ENCODE measurements around the gene TNIP1. TPM values are rescaled to one million over a fixed set of nuclear protein-coding genes. Genes with fewer than 3 reads are reported as not detected.

The TNIP1 gene
- total and polyA plus RNA-seq, 5 donors from 2014 or later, result 46.9 to 259 (median 61.4) TPM

DNA sequence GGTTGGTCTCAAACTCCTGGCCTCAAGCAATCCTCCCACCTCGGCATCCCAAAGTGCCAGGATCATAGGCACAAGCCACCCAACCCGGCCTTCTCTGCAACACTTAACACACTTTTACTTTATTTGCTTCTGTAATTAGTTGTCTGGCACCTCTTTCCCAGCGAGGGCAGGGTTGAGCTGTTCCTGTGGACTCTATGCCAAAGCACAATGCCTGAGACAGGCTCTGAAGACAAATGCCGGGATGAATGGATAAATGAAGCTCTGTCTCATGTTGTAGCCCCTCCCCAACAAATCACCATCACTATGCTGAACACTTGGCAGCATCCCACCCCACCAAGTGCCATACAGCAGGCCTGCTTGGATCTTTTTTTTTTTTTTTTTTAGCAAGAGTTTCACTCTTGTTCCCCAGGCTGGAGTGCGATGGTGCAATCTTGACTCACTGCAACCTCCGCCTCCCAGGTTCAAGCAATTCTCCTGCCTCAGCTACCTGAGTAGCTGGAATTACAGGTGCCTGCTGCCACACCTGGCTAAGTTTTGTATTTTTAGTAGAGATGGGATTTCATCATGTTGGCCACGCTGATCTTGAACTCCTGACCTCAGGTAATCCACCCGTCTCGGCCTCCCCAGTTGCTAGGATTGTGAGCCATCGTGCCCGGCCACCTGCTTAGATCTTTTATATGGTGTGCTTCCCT is 39.1 kb downstream of the TNIP1 start:
- Mint-ChIP-seq H3K4me1 (peaks cover 0 to 5% (median 2%) of the 10 kb centered on the region in 4 donors), H3K27me3 (no peaks in the 10 kb centered on the region), H3K9me3 (no peaks in the 10 kb centered on the region), H3K27ac (no peak overlapping the region), H3K4me3 (no peak overlapping the region), H3K36me3 (peaks cover 50% of the 10 kb centered on the region)
- ATAC-seq (ENCODE audit: low read depth in 2 of 2) (no peak), DNase-seq (no peak)
- peaks cover 99% of the 10 kb centered on the region for H3K36me3 ChIP-seq (ENCODE audit: control insufficient read depth, insufficient read depth, low read length)
- H3K9me3 ChIP-seq (ENCODE audit: control insufficient read depth in 2 of 2, low read length in 2 of 2), result no peaks in the 10 kb centered on the region
- H3K27ac ChIP-seq (ENCODE audit: insufficient read depth, low read length, poor library complexity, severe bottlenecking), result no peak overlapping the region
- H3K27me3 ChIP-seq (ENCODE audit: control insufficient read depth, insufficient read depth, low read length), result no peaks in the 10 kb centered on the region
- no peak overlapping the region for H3K4me3 ChIP-seq (ENCODE audit: low read depth, low read length)
- no peaks in the 10 kb centered on the region for H3K4me1 ChIP-seq (ENCODE audit: control insufficient read depth, insufficient read depth, low read length, poor library complexity, severe bottlenecking)

GRCh38 chr5:151040211-151040747 is 40.6 kb downstream of the TNIP1 start:
- H3K9me3 Mint-ChIP-seq, result no peaks in the 10 kb centered on the region
- DNase-seq (no peak), ATAC-seq (ENCODE audit: low read depth in 2 of 2) (no peak)
- no peak overlapping the region for H3K4me3 Mint-ChIP-seq
- Histone ChIP-seq H3K4me3 (ENCODE audit: low read depth, low read length) (no peak overlapping the region), H3K4me1 (ENCODE audit: control insufficient read depth, insufficient read depth, low read length, poor library complexity, severe bottlenecking) (no peaks in the 10 kb centered on the region), H3K27ac (ENCODE audit: insufficient read depth, low read length, poor library complexity, severe bottlenecking) (no peak overlapping the region), H3K9me3 (ENCODE audit: control insufficient read depth in 2 of 2, low read length in 2 of 2) (no peaks in the 10 kb centered on the region), H3K27me3 (ENCODE audit: control insufficient read depth, insufficient read depth, low read length) (no peaks in the 10 kb centered on the region), H3K36me3 (ENCODE audit: control insufficient read depth, insufficient read depth, low read length) (peaks cover 99% of the 10 kb centered on the region)
- H3K36me3 Mint-ChIP-seq, result peaks cover 49% of the 10 kb centered on the region
- H3K27ac Mint-ChIP-seq, result no peak overlapping the region
- no peaks in the 10 kb centered on the region for H3K27me3 Mint-ChIP-seq
- peaks cover 0 to 5% (median 0%) of the 10 kb centered on the region in 4 donors for H3K4me1 Mint-ChIP-seq

DNA sequence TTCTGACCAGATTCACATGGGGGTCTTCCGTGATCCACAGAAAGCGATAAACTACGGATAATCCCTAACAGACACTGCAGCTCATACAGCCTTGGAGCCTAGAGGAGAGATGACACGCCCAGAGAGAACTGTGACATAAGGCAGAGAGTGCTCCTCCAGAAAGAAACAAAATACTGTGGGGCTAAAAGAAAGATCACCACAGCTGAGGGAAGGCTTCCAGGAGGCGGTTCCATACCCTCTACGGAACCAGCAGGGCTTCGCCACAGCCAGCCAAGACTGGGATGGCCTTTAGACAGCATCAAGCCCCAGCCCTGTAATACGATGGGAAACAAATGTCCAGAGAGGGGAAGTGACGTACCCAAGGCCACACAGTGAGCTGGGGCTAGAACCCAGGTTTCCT is 41.2 kb downstream of the TNIP1 start:
- ATAC-seq (ENCODE audit: low read depth in 2 of 2) (no peak), DNase-seq (no peak)
- H3K4me1 Mint-ChIP-seq, result peaks cover 0 to 5% (median 0%) of the 10 kb centered on the region in 4 donors
- no peaks in the 10 kb centered on the region for H3K4me1 ChIP-seq (ENCODE audit: control insufficient read depth, insufficient read depth, low read length, poor library complexity, severe bottlenecking)
- H3K36me3 ChIP-seq (ENCODE audit: control insufficient read depth, insufficient read depth, low read length), result peaks cover 99% of the 10 kb centered on the region
- no peak overlapping the region for H3K4me3 ChIP-seq (ENCODE audit: low read depth, low read length)
- H3K36me3 Mint-ChIP-seq, result peaks cover 48% of the 10 kb centered on the region
- no peaks in the 10 kb centered on the region for H3K9me3 Mint-ChIP-seq
- H3K27me3 ChIP-seq (ENCODE audit: control insufficient read depth, insufficient read depth, low read length), result no peaks in the 10 kb centered on the region
- no peaks in the 10 kb centered on the region for H3K27me3 Mint-ChIP-seq
- H3K4me3 Mint-ChIP-seq, result no peak overlapping the region
- no peaks in the 10 kb centered on the region for H3K9me3 ChIP-seq (ENCODE audit: control insufficient read depth in 2 of 2, low read length in 2 of 2)
- no peak overlapping the region for H3K27ac ChIP-seq (ENCODE audit: insufficient read depth, low read length, poor library complexity, severe bottlenecking)
- H3K27ac Mint-ChIP-seq, result no peak overlapping the region

DNA sequence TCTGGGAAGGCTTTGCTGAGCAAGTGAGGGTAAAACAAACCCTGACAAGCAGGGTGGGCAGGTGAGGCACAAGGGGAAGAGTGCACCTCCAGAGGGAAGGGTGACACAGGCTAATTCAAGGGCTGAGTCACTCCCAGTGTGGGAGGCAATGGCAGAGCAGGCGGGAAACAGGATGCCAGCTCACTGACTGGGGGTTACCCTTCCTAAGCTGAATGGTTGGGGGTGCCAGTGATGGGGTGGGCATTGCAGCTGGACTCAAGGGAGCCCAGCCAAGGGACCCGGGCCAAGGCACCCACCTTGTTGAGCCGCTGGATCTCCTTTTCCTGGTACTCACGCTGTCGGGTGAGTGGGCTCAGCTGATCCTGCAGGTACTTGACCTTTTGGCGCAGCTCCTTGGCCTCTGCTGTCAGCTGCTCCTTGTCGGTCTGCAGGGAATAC is 42.0 kb downstream of the TNIP1 start:
- Histone ChIP-seq H3K9me3 (ENCODE audit: control insufficient read depth in 2 of 2, low read length in 2 of 2) (no peaks in the 10 kb centered on the region), H3K27ac (ENCODE audit: insufficient read depth, low read length, poor library complexity, severe bottlenecking) (no peak overlapping the region)
- no peaks in the 10 kb centered on the region for H3K4me1 Mint-ChIP-seq

GRCh38 chr5:151038412-151038745 is 42.5 kb downstream of the TNIP1 start:
- DNase-seq (no peak), ATAC-seq (ENCODE audit: low read depth in 2 of 2) (no peak)
- H3K9me3 ChIP-seq (ENCODE audit: control insufficient read depth in 2 of 2, low read length in 2 of 2), result no peaks in the 10 kb centered on the region
- peaks cover 99% of the 10 kb centered on the region for H3K36me3 ChIP-seq (ENCODE audit: control insufficient read depth, insufficient read depth, low read length)
- Mint-ChIP-seq H3K36me3 (peaks cover 53% of the 10 kb centered on the region), H3K4me1 (no peaks in the 10 kb centered on the region), H3K27me3 (no peaks in the 10 kb centered on the region), H3K9me3 (no peaks in the 10 kb centered on the region), H3K27ac (peak overlapping the region in 2 of 3 donors; percentile 56 to 80), H3K4me3 (no peak overlapping the region)
- H3K27me3 ChIP-seq (ENCODE audit: control insufficient read depth, insufficient read depth, low read length), result no peaks in the 10 kb centered on the region
- H3K4me1 ChIP-seq (ENCODE audit: control insufficient read depth, insufficient read depth, low read length, poor library complexity, severe bottlenecking), result no peaks in the 10 kb centered on the region
- H3K27ac ChIP-seq (ENCODE audit: insufficient read depth, low read length, poor library complexity, severe bottlenecking), result no peak overlapping the region
- H3K4me3 ChIP-seq (ENCODE audit: low read depth, low read length), result no peak overlapping the region

More for the DNA sequence above, 42.0 kb downstream of the TNIP1 start:
- Mint-ChIP-seq H3K27ac (peak overlapping the region in 2 of 3 donors; percentile 56 to 80), H3K27me3 (no peaks in the 10 kb centered on the region), H3K36me3 (peaks cover 52% of the 10 kb centered on the region), H3K9me3 (no peaks in the 10 kb centered on the region), H3K4me3 (no peak overlapping the region)
- ATAC-seq (ENCODE audit: low read depth in 2 of 2) (no peak), DNase-seq (no peak)
- Histone ChIP-seq H3K4me1 (ENCODE audit: control insufficient read depth, insufficient read depth, low read length, poor library complexity, severe bottlenecking) (no peaks in the 10 kb centered on the region), H3K27me3 (ENCODE audit: control insufficient read depth, insufficient read depth, low read length) (no peaks in the 10 kb centered on the region), H3K36me3 (ENCODE audit: control insufficient read depth, insufficient read depth, low read length) (peaks cover 99% of the 10 kb centered on the region), H3K4me3 (ENCODE audit: low read depth, low read length) (no peak overlapping the region)

GRCh38 chr5:151037561-151038411 is 43.0 kb downstream of the TNIP1 start:
- Histone ChIP-seq H3K4me1 (ENCODE audit: control insufficient read depth, insufficient read depth, low read length, poor library complexity, severe bottlenecking) (no peaks in the 10 kb centered on the region), H3K4me3 (ENCODE audit: low read depth, low read length) (no peak overlapping the region), H3K9me3 (ENCODE audit: control insufficient read depth in 2 of 2, low read length in 2 of 2) (no peaks in the 10 kb centered on the region), H3K27ac (ENCODE audit: insufficient read depth, low read length, poor library complexity, severe bottlenecking) (no peak overlapping the region), H3K36me3 (ENCODE audit: control insufficient read depth, insufficient read depth, low read length) (peaks cover 97% of the 10 kb centered on the region), H3K27me3 (ENCODE audit: control insufficient read depth, insufficient read depth, low read length) (no peaks in the 10 kb centered on the region)
- DNase-seq (no peak), ATAC-seq (ENCODE audit: low read depth in 2 of 2) (no peak)
- Mint-ChIP-seq H3K27ac (peak overlapping the region in 1 of 3 donors; percentile 59), H3K4me3 (no peak overlapping the region), H3K4me1 (no peaks in the 10 kb centered on the region), H3K9me3 (no peaks in the 10 kb centered on the region), H3K36me3 (peaks cover 48% of the 10 kb centered on the region), H3K27me3 (no peaks in the 10 kb centered on the region)

GRCh38 chr5:151036556-151036955 is 44.3 kb downstream of the TNIP1 start:
- no peak overlapping the region for H3K27ac ChIP-seq (ENCODE audit: insufficient read depth, low read length, poor library complexity, severe bottlenecking)
- no peak for ATAC-seq (ENCODE audit: low read depth in 2 of 2)
- Mint-ChIP-seq H3K27me3 (no peaks in the 10 kb centered on the region), H3K4me1 (peaks cover 0 to 2% (median 0%) of the 10 kb centered on the region in 4 donors), H3K4me3 (no peak overlapping the region), H3K27ac (peak overlapping the region in 1 of 3 donors; percentile 59), H3K36me3 (peaks cover 53% of the 10 kb centered on the region), H3K9me3 (no peaks in the 10 kb centered on the region)
- no peak for DNase-seq
- no peak overlapping the region for H3K4me3 ChIP-seq (ENCODE audit: low read depth, low read length)
- no peaks in the 10 kb centered on the region for H3K9me3 ChIP-seq (ENCODE audit: control insufficient read depth in 2 of 2, low read length in 2 of 2)
- H3K27me3 ChIP-seq (ENCODE audit: control insufficient read depth, insufficient read depth, low read length), result no peaks in the 10 kb centered on the region
- peaks cover 97% of the 10 kb centered on the region for H3K36me3 ChIP-seq (ENCODE audit: control insufficient read depth, insufficient read depth, low read length)
- no peaks in the 10 kb centered on the region for H3K4me1 ChIP-seq (ENCODE audit: control insufficient read depth, insufficient read depth, low read length, poor library complexity, severe bottlenecking)

All from CD4-positive, CD25-positive, alpha-beta regulatory T cell (primary cell).